ENCODE data around the gene GARRE1.

DNA sequence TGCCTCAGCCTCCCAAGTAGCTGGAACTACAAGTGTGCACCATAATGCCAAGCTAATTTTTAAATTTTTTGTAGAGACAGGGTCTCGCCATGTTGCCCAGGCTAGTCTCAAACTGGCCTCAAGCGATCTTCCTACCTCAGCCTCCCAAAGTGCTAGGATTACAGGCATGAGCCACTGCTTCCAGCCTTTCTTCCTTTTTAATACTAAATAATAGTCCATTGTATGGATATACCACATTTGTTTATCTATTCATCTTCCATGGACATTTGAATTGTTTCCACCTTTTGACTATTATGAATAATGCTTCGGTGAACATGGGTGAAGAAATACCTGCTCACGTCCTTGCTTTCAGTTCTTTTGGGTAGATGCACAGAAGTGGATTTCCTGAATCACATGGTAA lies 24.4 kb downstream of the GARRE1 start:
- TF ChIP-seq, protein P1, sequence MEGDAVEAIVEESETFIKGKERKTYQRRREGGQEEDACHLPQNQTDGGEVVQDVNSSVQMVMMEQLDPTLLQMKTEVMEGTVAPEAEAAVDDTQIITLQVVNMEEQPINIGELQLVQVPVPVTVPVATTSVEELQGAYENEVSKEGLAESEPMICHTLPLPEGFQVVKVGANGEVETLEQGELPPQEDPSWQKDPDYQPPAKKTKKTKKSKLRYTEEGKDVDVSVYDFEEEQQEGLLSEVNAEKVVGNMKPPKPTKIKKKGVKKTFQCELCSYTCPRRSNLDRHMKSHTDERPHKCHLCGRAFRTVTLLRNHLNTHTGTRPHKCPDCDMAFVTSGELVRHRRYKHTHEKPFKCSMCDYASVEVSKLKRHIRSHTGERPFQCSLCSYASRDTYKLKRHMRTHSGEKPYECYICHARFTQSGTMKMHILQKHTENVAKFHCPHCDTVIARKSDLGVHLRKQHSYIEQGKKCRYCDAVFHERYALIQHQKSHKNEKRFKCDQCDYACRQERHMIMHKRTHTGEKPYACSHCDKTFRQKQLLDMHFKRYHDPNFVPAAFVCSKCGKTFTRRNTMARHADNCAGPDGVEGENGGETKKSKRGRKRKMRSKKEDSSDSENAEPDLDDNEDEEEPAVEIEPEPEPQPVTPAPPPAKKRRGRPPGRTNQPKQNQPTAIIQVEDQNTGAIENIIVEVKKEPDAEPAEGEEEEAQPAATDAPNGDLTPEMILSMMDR (conservative IDR thresholded peaks at IDR 0.05 in 1 of 2, IDR thresholded peaks at IDR 0.05 in 1 of 2; ENCODE audit: low read depth in 1 of 2, low read length in 2 of 2): no peak
- TF ChIP-seq EZH2 (IDR thresholded peaks at IDR 0.05; ENCODE audit: low read length, missing control alignments): no peak

Data from fibroblast of lung (primary cell).